Measurements from ENCODE around the gene XKR3. TPM values are rescaled to one million over a fixed set of nuclear protein-coding genes. Genes with fewer than 3 reads are reported as not detected.

XKR3 gene
- total and polyA plus RNA-seq, 2 donors (not counting 1 experiment from before 2014, with no cell fraction given), result not detected

- intact Hi-C loops (cut with micrococcal nuclease), result no loop called here
- no peaks in the 10 kb centered on the region for H3K4me1 Mint-ChIP-seq
- no peak for ATAC-seq (ENCODE audit: low read depth)
Observed at GRCh38 chr22:16781764-16782329, 43.4 kb downstream of the XKR3 start.

DNA sequence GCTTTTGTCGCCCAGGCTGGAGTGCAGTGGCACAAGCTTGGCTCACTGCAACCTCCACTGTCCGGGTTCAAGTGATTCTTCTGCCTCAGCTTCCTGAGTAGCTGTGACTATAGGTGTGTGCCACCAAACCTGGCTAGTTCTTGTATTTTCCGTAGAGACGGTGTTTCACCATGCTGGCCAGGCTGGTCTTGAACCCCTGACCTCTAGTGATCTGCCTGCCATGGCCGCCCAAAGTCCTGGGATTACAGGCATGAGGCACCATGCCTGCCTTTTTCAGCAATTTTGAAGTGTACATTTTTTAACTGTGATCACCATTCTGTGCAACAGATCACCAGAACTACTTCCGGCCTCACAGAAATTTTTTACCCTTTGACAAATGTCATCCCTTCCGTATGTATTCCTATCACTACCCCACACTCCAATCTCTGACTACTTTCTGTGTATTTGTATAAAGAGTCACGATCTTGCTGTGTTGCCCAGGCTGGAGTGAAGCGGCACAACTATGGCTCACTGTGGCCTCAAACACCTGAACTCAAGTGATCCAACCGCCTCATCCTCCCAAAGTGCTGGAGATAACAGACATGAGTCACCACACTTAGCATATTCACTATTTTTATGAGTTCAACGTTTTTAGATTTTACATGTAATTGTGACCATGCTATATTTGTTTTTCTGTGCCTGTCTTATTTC is 44.0 kb downstream of the XKR3 start:
- Histone ChIP-seq H3K36me3 (replicated peaks in 1 of 2; ENCODE audit: control extremely low read depth in 1 of 2, control insufficient read depth in 1 of 2, extremely low read depth in 1 of 2, insufficient read depth in 2 of 2, low read length in 1 of 2) (no peaks in the 10 kb centered on the region), H3K9me3 (ENCODE audit: control extremely low read depth in 1 of 3, control insufficient read depth in 2 of 3, insufficient read depth in 1 of 3, low read length in 2 of 3) (no peaks in the 10 kb centered on the region), H3K27ac (ENCODE audit: low read length in 2 of 2) (no peak overlapping the region), H3K4me1 (ENCODE audit: control insufficient read depth in 2 of 2, insufficient read depth in 2 of 2, low read length in 2 of 2) (no peaks in the 10 kb centered on the region), H4K20me1 (ENCODE audit: control insufficient read depth, insufficient read depth, low read length, poor library complexity, severe bottlenecking) (no peaks in the 10 kb centered on the region), H3K9ac (ENCODE audit: low read length) (no peak overlapping the region), H2AFZ (ENCODE audit: insufficient read depth, low read depth, low read length, poor library complexity, severe bottlenecking) (no peak overlapping the region), H3K4me2 (replicated peaks; ENCODE audit: low read depth, low read length, poor library complexity, severe bottlenecking) (no peak overlapping the region), H3K27me3 (replicated peaks in 1 of 4; ENCODE audit: control extremely low read depth in 1 of 4, control insufficient read depth in 3 of 4, insufficient read depth in 4 of 4, low read length in 3 of 4) (no peaks in the 10 kb centered on the region), H3K79me2 (ENCODE audit: control insufficient read depth, insufficient read depth, low read length) (no peaks in the 10 kb centered on the region), H3K4me3 (ENCODE audit: control extremely low read depth in 1 of 5, extremely low read depth in 1 of 5, insufficient read depth in 1 of 5, low read depth in 2 of 5, low read length in 4 of 5) (no peak overlapping the region)
- H3K9me3 Mint-ChIP-seq (ENCODE audit: insufficient read depth), result no peaks in the 10 kb centered on the region
- POLR2A ChIA-PET, result no interaction called here
- no peak for DNase-seq
- TF ChIP-seq, protein P1, sequence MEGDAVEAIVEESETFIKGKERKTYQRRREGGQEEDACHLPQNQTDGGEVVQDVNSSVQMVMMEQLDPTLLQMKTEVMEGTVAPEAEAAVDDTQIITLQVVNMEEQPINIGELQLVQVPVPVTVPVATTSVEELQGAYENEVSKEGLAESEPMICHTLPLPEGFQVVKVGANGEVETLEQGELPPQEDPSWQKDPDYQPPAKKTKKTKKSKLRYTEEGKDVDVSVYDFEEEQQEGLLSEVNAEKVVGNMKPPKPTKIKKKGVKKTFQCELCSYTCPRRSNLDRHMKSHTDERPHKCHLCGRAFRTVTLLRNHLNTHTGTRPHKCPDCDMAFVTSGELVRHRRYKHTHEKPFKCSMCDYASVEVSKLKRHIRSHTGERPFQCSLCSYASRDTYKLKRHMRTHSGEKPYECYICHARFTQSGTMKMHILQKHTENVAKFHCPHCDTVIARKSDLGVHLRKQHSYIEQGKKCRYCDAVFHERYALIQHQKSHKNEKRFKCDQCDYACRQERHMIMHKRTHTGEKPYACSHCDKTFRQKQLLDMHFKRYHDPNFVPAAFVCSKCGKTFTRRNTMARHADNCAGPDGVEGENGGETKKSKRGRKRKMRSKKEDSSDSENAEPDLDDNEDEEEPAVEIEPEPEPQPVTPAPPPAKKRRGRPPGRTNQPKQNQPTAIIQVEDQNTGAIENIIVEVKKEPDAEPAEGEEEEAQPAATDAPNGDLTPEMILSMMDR (IDR thresholded peaks at IDR 0.05), result no peak
- TF ChIP-seq EZH2 (IDR thresholded peaks at IDR 0.05; ENCODE audit: borderline replicate concordance, insufficient read depth, low read depth, low read length, poor library complexity, severe bottlenecking), result no peak
- WGBS (ENCODE audit: insufficient coverage), result 73% methylated on average over 4 of the region's 11 CpGs
- H3K27ac Mint-ChIP-seq, result no peak overlapping the region
- intact Hi-C loops (cut with micrococcal nuclease), result no loop called here
- no peak for ATAC-seq (ENCODE audit: low read depth)
- CTCF ChIA-PET, result no interaction called here
- H3K27me3 Mint-ChIP-seq, result no peaks in the 10 kb centered on the region
- no peaks in the 10 kb centered on the region for H3K4me1 Mint-ChIP-seq
- H3K4me3 Mint-ChIP-seq, result no peak overlapping the region

More at GRCh38 chr22:16781764-16782329, 43.4 kb downstream of the XKR3 start:
- no peak overlapping the region for H3K9ac ChIP-seq (ENCODE audit: low read length)
- no peak for DNase-seq
- Mint-ChIP-seq H3K4me3 (no peak overlapping the region), H3K9me3 (ENCODE audit: insufficient read depth) (no peaks in the 10 kb centered on the region), H3K27ac (no peak overlapping the region), H3K27me3 (no peaks in the 10 kb centered on the region)
- H3K4me2 ChIP-seq (replicated peaks; ENCODE audit: low read depth, low read length, poor library complexity, severe bottlenecking), result no peak overlapping the region
- H3K4me3 ChIP-seq (ENCODE audit: control extremely low read depth in 1 of 5, extremely low read depth in 1 of 5, insufficient read depth in 1 of 5, low read depth in 2 of 5, low read length in 4 of 5), result no peak overlapping the region
- no peak overlapping the region for H2AFZ ChIP-seq (ENCODE audit: insufficient read depth, low read depth, low read length, poor library complexity, severe bottlenecking)
- no peaks in the 10 kb centered on the region for H3K36me3 ChIP-seq (replicated peaks in 1 of 2; ENCODE audit: control extremely low read depth in 1 of 2, control insufficient read depth in 1 of 2, extremely low read depth in 1 of 2, insufficient read depth in 2 of 2, low read length in 1 of 2)
- no peak overlapping the region for H3K27ac ChIP-seq (ENCODE audit: low read length in 2 of 2)
- TF ChIP-seq EZH2 (IDR thresholded peaks at IDR 0.05; ENCODE audit: borderline replicate concordance, insufficient read depth, low read depth, low read length, poor library complexity, severe bottlenecking), result no peak
- TF ChIP-seq, protein P1 (IDR thresholded peaks at IDR 0.05), result no peak
- H3K4me1 ChIP-seq (ENCODE audit: control insufficient read depth in 2 of 2, insufficient read depth in 2 of 2, low read length in 2 of 2), result no peaks in the 10 kb centered on the region
- POLR2A ChIA-PET, result no interaction called here
- H3K27me3 ChIP-seq (replicated peaks in 1 of 4; ENCODE audit: control extremely low read depth in 1 of 4, control insufficient read depth in 3 of 4, insufficient read depth in 4 of 4, low read length in 3 of 4), result no peaks in the 10 kb centered on the region
- H3K79me2 ChIP-seq (ENCODE audit: control insufficient read depth, insufficient read depth, low read length), result no peaks in the 10 kb centered on the region
- no peaks in the 10 kb centered on the region for H3K9me3 ChIP-seq (ENCODE audit: control extremely low read depth in 1 of 3, control insufficient read depth in 2 of 3, insufficient read depth in 1 of 3, low read length in 2 of 3)
- WGBS (ENCODE audit: insufficient coverage), result no CpG with 5 or more reads among the region's 2 CpGs
- CTCF ChIA-PET, result no interaction called here
- no peaks in the 10 kb centered on the region for H4K20me1 ChIP-seq (ENCODE audit: control insufficient read depth, insufficient read depth, low read length, poor library complexity, severe bottlenecking)

Measured in B cell (primary cell).